NB4 (cell line): ENCODE results near the gene TDRD1.

Experiments used
- MYC ChIP-seq: IDR thresholded peaks from 2 replicates; pipeline ENCODE4 v1.6.1; 2011; ENCODE audit warnings: low read depth, low read length
- POLR2A ChIP-seq: IDR thresholded peaks from 2 replicates; pipeline ENCODE4 v1.6.1; 2011; ENCODE audit warnings: mild to moderate bottlenecking; ENCODE audit not compliant: insufficient read length; ENCODE audit errors: extremely low read depth
- TF ChIP-seq, protein P1 (sequence below): IDR thresholded peaks from one replicate; pipeline ENCODE4 v1.5.1; 2012; ENCODE audit warnings: low read depth, low read length
- TF ChIP-seq, protein P2 (sequence below): IDR thresholded peaks from 2 replicates; pipeline ENCODE4 v1.6.1; 2011; ENCODE audit warnings: low read depth, low read length

DNA sequence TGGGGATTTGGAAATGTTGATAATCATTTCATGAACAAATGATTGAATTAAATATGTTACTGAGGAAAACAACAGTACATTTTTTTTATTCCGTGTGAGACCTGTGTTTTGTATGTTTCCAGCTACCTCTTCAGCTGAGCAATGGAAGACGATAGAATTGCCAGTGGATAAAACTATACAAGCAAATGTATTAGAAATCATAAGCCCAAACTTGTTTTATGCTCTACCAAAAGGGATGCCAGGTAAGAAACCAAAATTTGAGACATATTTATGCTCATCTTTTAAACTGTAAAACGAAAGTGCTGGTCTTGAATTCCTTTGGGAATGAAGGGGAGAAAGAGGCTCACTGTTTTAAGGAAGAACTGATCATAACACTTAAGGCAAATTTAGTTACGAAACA, 42.1 kb downstream of the TDRD1 start:
- TF ChIP-seq, protein P1, sequence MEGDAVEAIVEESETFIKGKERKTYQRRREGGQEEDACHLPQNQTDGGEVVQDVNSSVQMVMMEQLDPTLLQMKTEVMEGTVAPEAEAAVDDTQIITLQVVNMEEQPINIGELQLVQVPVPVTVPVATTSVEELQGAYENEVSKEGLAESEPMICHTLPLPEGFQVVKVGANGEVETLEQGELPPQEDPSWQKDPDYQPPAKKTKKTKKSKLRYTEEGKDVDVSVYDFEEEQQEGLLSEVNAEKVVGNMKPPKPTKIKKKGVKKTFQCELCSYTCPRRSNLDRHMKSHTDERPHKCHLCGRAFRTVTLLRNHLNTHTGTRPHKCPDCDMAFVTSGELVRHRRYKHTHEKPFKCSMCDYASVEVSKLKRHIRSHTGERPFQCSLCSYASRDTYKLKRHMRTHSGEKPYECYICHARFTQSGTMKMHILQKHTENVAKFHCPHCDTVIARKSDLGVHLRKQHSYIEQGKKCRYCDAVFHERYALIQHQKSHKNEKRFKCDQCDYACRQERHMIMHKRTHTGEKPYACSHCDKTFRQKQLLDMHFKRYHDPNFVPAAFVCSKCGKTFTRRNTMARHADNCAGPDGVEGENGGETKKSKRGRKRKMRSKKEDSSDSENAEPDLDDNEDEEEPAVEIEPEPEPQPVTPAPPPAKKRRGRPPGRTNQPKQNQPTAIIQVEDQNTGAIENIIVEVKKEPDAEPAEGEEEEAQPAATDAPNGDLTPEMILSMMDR = no peak
- TF ChIP-seq POLR2A = no peak
- TF ChIP-seq MYC = no peak
- TF ChIP-seq, protein P2, sequence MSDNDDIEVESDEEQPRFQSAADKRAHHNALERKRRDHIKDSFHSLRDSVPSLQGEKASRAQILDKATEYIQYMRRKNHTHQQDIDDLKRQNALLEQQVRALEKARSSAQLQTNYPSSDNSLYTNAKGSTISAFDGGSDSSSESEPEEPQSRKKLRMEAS = no peak
